ENCODE results near the gene EFCAB5.

DNA sequence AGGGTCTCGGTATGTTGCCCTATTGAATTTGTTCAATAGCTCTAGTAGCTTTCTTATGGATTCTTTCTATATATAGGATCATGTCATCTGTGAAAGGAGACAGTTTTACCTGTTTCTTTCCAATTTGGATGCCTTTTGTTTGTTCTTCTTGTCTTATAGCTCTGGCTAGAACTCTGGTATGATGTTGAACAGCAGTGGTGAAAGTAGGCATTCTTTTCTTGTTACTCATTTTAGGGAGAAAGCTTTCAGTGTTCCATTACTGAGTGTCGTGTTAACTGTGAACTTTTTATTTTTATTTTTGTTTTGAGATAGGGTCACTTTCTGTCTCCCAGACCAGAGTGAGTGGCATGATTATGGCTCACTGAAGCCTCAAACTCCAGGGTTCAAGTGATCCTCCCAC, 21.2 kb downstream of the EFCAB5 start:
- TF ChIP-seq, protein P1, sequence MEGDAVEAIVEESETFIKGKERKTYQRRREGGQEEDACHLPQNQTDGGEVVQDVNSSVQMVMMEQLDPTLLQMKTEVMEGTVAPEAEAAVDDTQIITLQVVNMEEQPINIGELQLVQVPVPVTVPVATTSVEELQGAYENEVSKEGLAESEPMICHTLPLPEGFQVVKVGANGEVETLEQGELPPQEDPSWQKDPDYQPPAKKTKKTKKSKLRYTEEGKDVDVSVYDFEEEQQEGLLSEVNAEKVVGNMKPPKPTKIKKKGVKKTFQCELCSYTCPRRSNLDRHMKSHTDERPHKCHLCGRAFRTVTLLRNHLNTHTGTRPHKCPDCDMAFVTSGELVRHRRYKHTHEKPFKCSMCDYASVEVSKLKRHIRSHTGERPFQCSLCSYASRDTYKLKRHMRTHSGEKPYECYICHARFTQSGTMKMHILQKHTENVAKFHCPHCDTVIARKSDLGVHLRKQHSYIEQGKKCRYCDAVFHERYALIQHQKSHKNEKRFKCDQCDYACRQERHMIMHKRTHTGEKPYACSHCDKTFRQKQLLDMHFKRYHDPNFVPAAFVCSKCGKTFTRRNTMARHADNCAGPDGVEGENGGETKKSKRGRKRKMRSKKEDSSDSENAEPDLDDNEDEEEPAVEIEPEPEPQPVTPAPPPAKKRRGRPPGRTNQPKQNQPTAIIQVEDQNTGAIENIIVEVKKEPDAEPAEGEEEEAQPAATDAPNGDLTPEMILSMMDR (IDR thresholded peaks at IDR 0.05; ENCODE audit: low read depth, low read length) = no peak
- TF ChIP-seq POLR2A (IDR thresholded peaks at IDR 0.05; ENCODE audit: extremely low read depth, insufficient read length) = no peak
- TF ChIP-seq MYC (IDR thresholded peaks at IDR 0.05; ENCODE audit: low read depth, low read length) = no peak

Measured in NB4 (cell line).